HG03342 (cell line): ENCODE measurements around the gene SIX4.

Source experiments
- ATAC-seq: cut with Tn5 transposase; IDR thresholded peaks from one replicate; pipeline ENCODE4 v1.9.1; 2021; ENCODE audit warnings: mild to moderate bottlenecking, moderate library complexity; ENCODE audit not compliant: unreplicated experiment

The SIX4 gene

DNA sequence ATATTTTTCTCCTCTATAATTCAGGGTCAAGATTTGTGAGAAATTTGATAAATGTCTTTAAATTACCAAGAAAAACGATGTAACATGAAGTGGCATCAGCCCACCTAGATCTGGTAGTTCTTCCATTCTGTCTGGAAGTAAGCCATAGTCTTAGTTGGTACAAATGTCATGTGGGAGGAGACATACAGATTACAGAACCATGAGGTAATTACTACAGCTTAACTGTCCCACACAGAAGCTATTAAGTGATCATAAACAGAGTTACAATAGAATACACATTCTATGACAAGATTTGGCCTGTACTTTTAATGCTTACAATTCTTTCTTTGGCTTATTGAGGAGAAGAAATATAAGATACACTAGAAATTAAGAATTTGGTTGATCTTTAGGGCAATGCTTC lies 61.2 kb downstream of the SIX4 start:
- ATAC-seq, result no peak

DNA sequence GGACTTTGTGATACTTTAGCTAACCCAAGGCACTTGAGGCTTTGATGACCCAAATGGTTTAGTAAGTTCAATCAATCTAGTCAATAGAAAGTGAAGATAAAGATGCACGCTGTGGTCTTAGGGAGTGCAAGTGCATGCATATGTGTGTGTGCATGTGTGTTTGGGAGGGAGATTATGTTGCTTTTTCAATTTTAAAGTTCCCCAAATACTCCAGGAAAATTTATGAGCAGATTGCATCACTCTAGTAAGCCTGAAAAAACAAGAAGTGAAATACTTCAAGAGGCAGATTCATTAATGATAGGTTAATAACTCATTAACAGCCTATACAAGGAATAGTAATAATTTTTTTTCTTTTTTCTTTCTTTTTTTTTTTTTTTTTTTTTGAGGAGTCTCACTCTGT lies 62.4 kb downstream of the SIX4 start:
- ATAC-seq, result no peak
